ENCODE data around the gene NYNRIN.

The NYNRIN gene

DNA sequence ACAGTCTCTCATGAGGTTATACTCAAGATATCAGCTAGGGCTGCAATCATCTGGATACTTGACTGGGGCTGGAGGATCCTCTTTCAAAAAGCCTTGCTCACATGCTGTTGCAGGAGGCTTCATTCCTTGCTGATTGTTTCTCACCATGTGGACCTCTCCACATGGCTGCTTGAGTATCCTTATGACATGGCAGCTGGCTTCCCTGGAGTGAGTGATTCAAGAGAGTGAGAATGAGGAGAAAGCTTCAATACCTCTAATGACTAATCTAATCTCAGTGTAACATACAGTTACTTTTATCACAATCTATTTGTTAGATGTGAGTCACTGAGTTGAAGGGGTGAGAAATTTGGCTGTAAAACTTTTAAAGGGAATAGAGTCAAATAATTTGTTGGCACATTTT, 58.2 kb downstream of the NYNRIN start:
- DNase-seq (ENCODE audit: low spot score) = no peak

- no peak for DNase-seq (ENCODE audit: low spot score)
These were observed 59.9 kb downstream of the NYNRIN start for GRCh38 chr14:24458736-24459135.

GRCh38 chr14:24459331-24459730, 60.5 kb downstream of the NYNRIN start:
- DNase-seq (ENCODE audit: low spot score) = no peak

DNA sequence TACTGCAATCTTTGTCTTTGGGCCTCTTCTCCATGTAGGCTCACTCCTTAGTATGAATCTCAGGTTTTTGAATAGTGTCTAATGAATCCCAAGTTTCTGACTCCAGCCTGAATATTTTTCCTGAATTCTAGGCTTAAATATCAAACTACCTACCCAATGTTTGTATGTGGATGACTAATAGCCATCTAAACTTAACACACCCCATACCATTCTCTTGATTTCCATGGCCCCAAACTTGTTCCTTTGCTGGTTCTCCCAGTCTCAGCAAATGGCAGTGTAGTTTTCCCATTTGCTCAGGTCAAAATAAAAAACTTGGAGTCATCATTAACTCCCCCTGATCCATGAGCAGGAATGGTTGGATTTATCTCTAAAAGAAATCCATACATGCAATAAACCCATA, 62.5 kb downstream of the NYNRIN start:
- DNase-seq (ENCODE audit: low spot score) = no peak

- no peak for DNase-seq (ENCODE audit: low spot score)
These were observed 64.4 kb downstream of the NYNRIN start for GRCh38 chr14:24463017-24463883.

DNA sequence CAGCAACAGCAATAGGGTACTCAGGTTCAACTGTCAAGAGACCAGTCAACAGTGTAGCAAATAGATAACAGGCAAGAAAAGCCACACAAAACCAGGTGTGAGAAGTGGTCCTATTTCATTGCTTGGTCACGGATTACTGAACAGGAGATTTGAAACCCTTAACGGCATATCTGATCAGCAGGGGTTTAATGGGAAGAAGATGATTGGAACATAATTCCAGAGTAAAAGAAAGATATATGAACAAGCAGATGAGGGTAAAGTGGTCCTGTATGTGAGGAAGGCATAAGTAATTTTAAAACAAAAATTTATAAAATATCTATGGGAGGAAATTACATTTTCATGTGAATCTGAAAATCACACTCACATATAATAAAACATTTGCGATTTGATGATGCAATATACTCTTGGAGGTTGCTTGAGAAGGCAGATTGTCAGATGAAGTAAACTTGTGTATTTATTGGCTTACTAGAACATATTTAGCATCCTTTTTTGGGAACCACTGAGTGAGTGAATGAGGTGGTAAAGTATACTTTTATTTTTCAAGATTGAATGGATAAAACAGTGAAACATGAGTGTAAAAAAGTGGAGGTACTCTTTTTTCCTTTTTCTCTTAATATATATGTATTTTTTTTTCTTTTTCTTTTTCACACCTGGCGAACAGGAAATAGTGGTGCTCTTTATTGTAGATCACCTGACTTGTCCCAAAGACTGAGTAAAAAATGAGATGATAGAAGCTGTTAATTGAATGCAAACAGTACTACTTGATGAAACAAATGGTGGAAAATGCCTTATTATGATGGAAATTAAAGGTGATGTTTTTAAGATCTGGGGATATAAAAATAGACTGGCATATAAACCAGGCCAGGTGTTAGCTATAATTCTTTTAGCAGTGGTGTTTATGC, 65.3 kb downstream of the NYNRIN start:
- no peak for DNase-seq (ENCODE audit: low spot score)

GRCh38 chr14:24465368-24465767, 66.6 kb downstream of the NYNRIN start:
- no peak for DNase-seq (ENCODE audit: low spot score)

DNA sequence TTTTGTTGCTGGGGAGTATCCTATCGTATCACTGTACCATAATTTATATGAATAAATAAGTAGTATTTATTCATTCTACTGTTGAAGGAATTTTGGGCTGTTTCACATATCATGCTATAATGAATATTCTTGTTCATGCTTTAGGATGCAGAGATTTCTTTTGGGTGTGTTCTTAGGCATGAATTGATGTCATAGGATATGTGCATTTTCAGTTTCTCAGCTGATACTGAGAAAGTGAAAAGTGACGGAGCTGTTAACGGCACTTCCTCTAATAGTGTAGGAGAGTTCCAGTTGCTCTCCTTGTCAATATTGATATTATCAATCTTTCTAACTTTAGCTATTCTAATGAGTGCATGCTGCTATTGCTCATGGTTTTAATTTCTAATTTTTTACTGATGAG, 67.0 kb downstream of the NYNRIN start:
- DNase-seq (ENCODE audit: low spot score) = no peak
